MM.1S (cell line): ENCODE results near the gene ZNF248.

Experiments used
- DNase-seq: peaks from one replicate; pipeline ENCODE4 v3.0.0-alpha.2; 2015
- H2AFZ ChIP-seq: fragments of 300-600 bp; sonication (generic); 2 replicates; pipeline ENCODE4 v1.6.0; 2016; ENCODE audit warnings: antibody characterized with exemption, low read length
- H3F3A ChIP-seq: fragments of 300-600 bp; sonication (generic); 2 replicates; pipeline ENCODE4 v1.6.1; 2016; ENCODE audit warnings: mild to moderate bottlenecking, antibody characterized with exemption, low read length, moderate library complexity, mixed read lengths; ENCODE audit not compliant: insufficient read depth
- H3K27ac ChIP-seq: fragments of 300-600 bp; sonication (generic); 2 replicates; pipeline ENCODE4 v1.5.1; 2016; ENCODE audit warnings: mild to moderate bottlenecking, low read length
- H3K27me3 ChIP-seq: fragments of 300-600 bp; sonication (generic); replicated peaks from 2 replicates; pipeline ENCODE4 v1.6.0; 2016; ENCODE audit warnings: low read length; ENCODE audit not compliant: insufficient read depth
- H3K36me3 ChIP-seq: fragments of 300-600 bp; sonication (generic); replicated peaks from 2 replicates; pipeline ENCODE4 v1.6.1; 2016; ENCODE audit warnings: mild to moderate bottlenecking, low read length, mixed read lengths; ENCODE audit not compliant: insufficient read depth
- H3K4me1 ChIP-seq: fragments of 300-600 bp; sonication (generic); 2 replicates; pipeline ENCODE4 v1.6.1; 2016; ENCODE audit warnings: low read length, mixed read lengths
- H3K4me2 ChIP-seq: fragments of 300-600 bp; sonication (generic); 2 replicates; pipeline ENCODE4 v1.6.0; 2016; ENCODE audit warnings: low read depth, low read length
- H3K4me3 ChIP-seq: fragments of 300-600 bp; sonication (generic); 2 replicates; pipeline ENCODE4 v1.5.1; 2016; ENCODE audit warnings: low read length, mixed read lengths
- H3K79me2 ChIP-seq: fragments of 300-600 bp; sonication (generic); 2 replicates; pipeline ENCODE4 v1.6.1; 2016; ENCODE audit warnings: mixed run types, low read length, mixed read lengths
- H3K9ac ChIP-seq: fragments of 300-600 bp; sonication (generic); 2 replicates; pipeline ENCODE4 v1.6.1; 2016; ENCODE audit warnings: low read length, mixed read lengths
- H3K9me2 ChIP-seq: fragments of 300-600 bp; sonication (generic); replicated peaks from 2 replicates; pipeline ENCODE4 v1.6.1; 2016; ENCODE audit warnings: mild to moderate bottlenecking, low read length, mixed read lengths; ENCODE audit not compliant: insufficient read depth
- H3K9me3 ChIP-seq: fragments of 300-600 bp; sonication (generic); replicated peaks from 2 replicates; pipeline ENCODE4 v1.6.1; 2016; ENCODE audit warnings: mild to moderate bottlenecking, low read length, mixed read lengths; ENCODE audit not compliant: insufficient read depth
- H4K20me1 ChIP-seq: fragments of 300-600 bp; sonication (generic); 2 replicates; pipeline ENCODE4 v1.6.1; 2016; ENCODE audit warnings: mild to moderate bottlenecking, low read length, moderate library complexity, mixed read lengths; ENCODE audit not compliant: insufficient read depth
- CTCF ChIP-seq: fragments of 300-600 bp; sonication (generic); IDR thresholded peaks from 2 replicates; pipeline ENCODE4 v1.5.1; 2016; ENCODE audit warnings: antibody characterized with exemption, low read length, mixed read lengths
- EZH2 ChIP-seq: fragments of 300-600 bp; sonication (generic); optimal IDR thresholded peaks from 2 replicates; pipeline ENCODE3; 2017; ENCODE audit warnings: low read depth, mild to moderate bottlenecking, antibody characterized with exemption, low read length, mixed read lengths
- EZH2phosphoT487 ChIP-seq: fragments of 300-600 bp; sonication (generic); IDR thresholded peaks from 2 replicates; pipeline ENCODE4 v1.6.1; 2018; ENCODE audit warnings: antibody characterized with exemption, low read length

The ZNF248 gene

GRCh38 chr10:37819797-37820196 is 37.6 kb downstream of the ZNF248 start:
- Histone ChIP-seq H4K20me1 (no peaks in the 10 kb centered on the region), H3K4me1 (no peaks in the 10 kb centered on the region), H3K9ac (no peak overlapping the region), H3K79me2 (no peaks in the 10 kb centered on the region), H3F3A (no peaks in the 10 kb centered on the region), H3K36me3 (no peaks in the 10 kb centered on the region), H3K4me3 (no peak overlapping the region), H3K9me2 (no peaks in the 10 kb centered on the region), H3K9me3 (no peaks in the 10 kb centered on the region), H3K27ac (no peak overlapping the region), H3K4me2 (no peak overlapping the region), H2AFZ (no peak overlapping the region), H3K27me3 (no peaks in the 10 kb centered on the region)
- TF ChIP-seq EZH2phosphoT487 (no peak), EZH2 (no peak), CTCF (no peak)
- DNase-seq = no peak

GRCh38 chr10:37816290-37816689 is 41.1 kb downstream of the ZNF248 start:
- no peak overlapping the region for H3K9ac ChIP-seq
- TF ChIP-seq CTCF (no peak), EZH2 (no peak), EZH2phosphoT487 (no peak)
- H3K27me3 ChIP-seq = no peaks in the 10 kb centered on the region
- no peaks in the 10 kb centered on the region for H3K36me3 ChIP-seq
- H3K79me2 ChIP-seq = no peaks in the 10 kb centered on the region
- no peaks in the 10 kb centered on the region for H3K9me2 ChIP-seq
- no peak overlapping the region for H2AFZ ChIP-seq
- no peaks in the 10 kb centered on the region for H4K20me1 ChIP-seq
- no peaks in the 10 kb centered on the region for H3F3A ChIP-seq
- H3K27ac ChIP-seq = no peak overlapping the region
- no peak overlapping the region for H3K4me2 ChIP-seq
- H3K4me3 ChIP-seq = no peak overlapping the region
- no peaks in the 10 kb centered on the region for H3K4me1 ChIP-seq
- no peaks in the 10 kb centered on the region for H3K9me3 ChIP-seq
- no peak for DNase-seq

DNA sequence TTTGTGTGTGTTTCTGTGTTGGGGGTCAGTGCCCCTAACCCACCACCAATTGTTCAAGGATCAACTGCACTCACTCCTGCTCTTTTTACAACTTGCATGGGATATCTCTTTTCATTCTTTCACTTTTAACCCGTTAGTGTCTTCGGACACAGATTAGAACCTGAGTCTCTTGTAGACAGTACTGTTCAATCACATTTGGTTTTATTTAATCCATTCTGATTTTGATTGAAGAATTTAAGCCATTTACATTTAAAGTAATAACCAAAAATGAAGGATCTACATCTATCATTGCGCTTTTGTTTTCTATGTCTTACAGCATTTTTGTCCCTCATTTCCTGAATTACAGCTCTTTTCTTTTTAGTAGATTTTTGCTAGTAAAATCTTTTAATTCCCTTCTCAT is 43.6 kb downstream of the ZNF248 start:
- no peaks in the 10 kb centered on the region for H3F3A ChIP-seq
- no peaks in the 10 kb centered on the region for H3K9me3 ChIP-seq
- H3K27me3 ChIP-seq = no peaks in the 10 kb centered on the region

More for the DNA sequence above, 43.6 kb downstream of the ZNF248 start:
- TF ChIP-seq EZH2phosphoT487 (no peak), EZH2 (no peak), CTCF (no peak)
- H2AFZ ChIP-seq = no peak overlapping the region
- H3K4me2 ChIP-seq = no peak overlapping the region
- no peaks in the 10 kb centered on the region for H3K9me2 ChIP-seq
- DNase-seq = no peak
- H3K79me2 ChIP-seq = no peaks in the 10 kb centered on the region
- no peak overlapping the region for H3K9ac ChIP-seq
- H4K20me1 ChIP-seq = no peaks in the 10 kb centered on the region
- H3K4me1 ChIP-seq = no peaks in the 10 kb centered on the region
- H3K27ac ChIP-seq = no peak overlapping the region
- H3K4me3 ChIP-seq = no peak overlapping the region
- no peaks in the 10 kb centered on the region for H3K36me3 ChIP-seq
